HepG2 (cell line): ENCODE measurements around the gene KIZ.

Experiments
- ATF5 ChIP-seq: sonication (generic); formaldehyde crosslinking; IDR thresholded peaks from 2 replicates; pipeline ENCODE4 v1.4.0; 2020; ENCODE audit warnings: mild to moderate bottlenecking, low read depth, missing genetic modification reagents
- NR2C2 ChIP-seq: sonication (generic); formaldehyde crosslinking; IDR thresholded peaks from 2 replicates; pipeline ENCODE4 v1.4.0; 2020; ENCODE audit warnings: missing genetic modification reagents, mild to moderate bottlenecking, moderate library complexity, borderline replicate concordance
- ZNF407 ChIP-seq: sonication (generic); formaldehyde crosslinking; IDR thresholded peaks from one replicate; pipeline ENCODE4 v1.5.1; 2020; ENCODE audit warnings: mild to moderate bottlenecking, missing genetic modification reagents; ENCODE audit errors: not compliant biosample characterization
- ZNF891 ChIP-seq: sonication (generic); formaldehyde crosslinking; IDR thresholded peaks from 2 replicates; pipeline ENCODE4 v1.5.0; 2020; ENCODE audit warnings: mild to moderate bottlenecking, missing genetic modification reagents

- TF ChIP-seq NR2C2 = no peak
- TF ChIP-seq ATF5 (CRISPR knock-in tag) = no peak
- no peak for TF ChIP-seq ZNF407
- no peak for TF ChIP-seq ZNF891 (CRISPR knock-in tag)
These were observed 51.9 kb downstream of the KIZ start for GRCh38 chr20:21177767-21178166.
